HT1080 (cell line): ENCODE data around the gene VPS41. TPM values are rescaled to one million over a fixed set of nuclear protein-coding genes. Genes with fewer than 3 reads are reported as not detected.
"Not testable (repeated sequence)": the region's sequence is repeated elsewhere in the genome, so short reads cannot be mapped to it uniquely, and the experiment has no call there.

Experiments used
- DNase-seq: peaks from one replicate; pipeline ENCODE4 v3.0.0-alpha.2; 2015; ENCODE audit warnings: low read depth
- total RNA-seq: library from RNA; depleted of rRNA; stranded (reverse); fragments of >200 nt; shearing (Covaris generic); gene quantifications from 2 replicates; pipeline ENCODE4 v1.2.3, GENCODE V29; 2014

VPS41 gene
- total RNA-seq, 1 experiment from 2014 or later: 19.9 TPM

- DNase-seq: no peak
Measured at GRCh38 chr7:38855867-38856266, 53.1 kb downstream of the VPS41 start.

GRCh38 chr7:38855386-38855785 lies 53.6 kb downstream of the VPS41 start:
- no peak for DNase-seq

- not testable (repeated sequence) for DNase-seq
Measured at GRCh38 chr7:38854947-38855346, 54.0 kb downstream of the VPS41 start.

- DNase-seq: no peak
Measured at GRCh38 chr7:38851321-38851720, 57.7 kb downstream of the VPS41 start.

GRCh38 chr7:38846280-38846679 lies 62.7 kb downstream of the VPS41 start:
- DNase-seq: no peak

GRCh38 chr7:38844952-38845563 lies 63.9 kb downstream of the VPS41 start:
- DNase-seq: no peak

- DNase-seq: no peak
Measured at GRCh38 chr7:38842746-38843145, 66.2 kb downstream of the VPS41 start.

GRCh38 chr7:38840736-38841460 lies 68.1 kb downstream of the VPS41 start:
- peak; percentile 37 for DNase-seq

GRCh38 chr7:38839851-38840250 lies 69.1 kb downstream of the VPS41 start:
- no peak for DNase-seq

- no peak for DNase-seq
Measured at GRCh38 chr7:38838725-38839385, 70.1 kb downstream of the VPS41 start.

- no peak for DNase-seq
Measured at GRCh38 chr7:38834357-38834756, 74.6 kb downstream of the VPS41 start.

- no peak for DNase-seq
Measured at GRCh38 chr7:38833329-38833728, 75.7 kb downstream of the VPS41 start.

GRCh38 chr7:38831259-38831996 lies 77.6 kb downstream of the VPS41 start:
- DNase-seq: no peak

GRCh38 chr7:38830826-38831225 lies 78.2 kb downstream of the VPS41 start:
- DNase-seq: no peak

- no peak for DNase-seq
Measured at GRCh38 chr7:38829488-38830165, 79.4 kb downstream of the VPS41 start.

- DNase-seq: no peak
Measured at GRCh38 chr7:38828026-38828425, 81.0 kb downstream of the VPS41 start.

GRCh38 chr7:38825721-38826440 lies 83.1 kb downstream of the VPS41 start:
- no peak for DNase-seq

GRCh38 chr7:38824948-38825347 lies 84.0 kb downstream of the VPS41 start:
- DNase-seq: no peak

- DNase-seq: no peak
Measured at GRCh38 chr7:38822549-38822948, 86.4 kb downstream of the VPS41 start.

GRCh38 chr7:38820571-38820970 lies 88.4 kb downstream of the VPS41 start:
- no peak for DNase-seq

- no peak for DNase-seq
Measured at GRCh38 chr7:38819463-38819862, 89.5 kb downstream of the VPS41 start.
